ENCODE measurements around the gene IDUA.

IDUA gene

DNA sequence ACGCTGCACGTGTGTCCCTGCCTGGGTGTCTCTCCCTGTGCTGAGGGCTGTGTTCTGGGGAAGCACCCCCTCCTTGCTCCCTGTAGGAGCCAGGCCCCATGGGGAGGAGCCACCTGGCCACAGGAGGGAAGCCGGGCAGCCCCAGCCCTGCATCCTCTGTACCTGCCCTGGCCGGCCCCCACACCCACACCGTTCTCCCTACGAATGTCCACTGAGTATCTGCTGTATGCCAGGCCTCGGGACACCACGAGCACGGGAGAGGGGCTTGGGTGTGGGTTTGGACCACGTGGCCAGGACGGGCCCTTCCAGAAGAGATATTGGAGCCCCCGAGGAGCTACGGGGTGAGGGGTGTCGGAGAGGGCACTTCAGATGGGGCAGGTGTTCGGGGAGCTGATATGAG lies 30.9 kb downstream of the IDUA start:
- no peak for DNase-seq

DNA sequence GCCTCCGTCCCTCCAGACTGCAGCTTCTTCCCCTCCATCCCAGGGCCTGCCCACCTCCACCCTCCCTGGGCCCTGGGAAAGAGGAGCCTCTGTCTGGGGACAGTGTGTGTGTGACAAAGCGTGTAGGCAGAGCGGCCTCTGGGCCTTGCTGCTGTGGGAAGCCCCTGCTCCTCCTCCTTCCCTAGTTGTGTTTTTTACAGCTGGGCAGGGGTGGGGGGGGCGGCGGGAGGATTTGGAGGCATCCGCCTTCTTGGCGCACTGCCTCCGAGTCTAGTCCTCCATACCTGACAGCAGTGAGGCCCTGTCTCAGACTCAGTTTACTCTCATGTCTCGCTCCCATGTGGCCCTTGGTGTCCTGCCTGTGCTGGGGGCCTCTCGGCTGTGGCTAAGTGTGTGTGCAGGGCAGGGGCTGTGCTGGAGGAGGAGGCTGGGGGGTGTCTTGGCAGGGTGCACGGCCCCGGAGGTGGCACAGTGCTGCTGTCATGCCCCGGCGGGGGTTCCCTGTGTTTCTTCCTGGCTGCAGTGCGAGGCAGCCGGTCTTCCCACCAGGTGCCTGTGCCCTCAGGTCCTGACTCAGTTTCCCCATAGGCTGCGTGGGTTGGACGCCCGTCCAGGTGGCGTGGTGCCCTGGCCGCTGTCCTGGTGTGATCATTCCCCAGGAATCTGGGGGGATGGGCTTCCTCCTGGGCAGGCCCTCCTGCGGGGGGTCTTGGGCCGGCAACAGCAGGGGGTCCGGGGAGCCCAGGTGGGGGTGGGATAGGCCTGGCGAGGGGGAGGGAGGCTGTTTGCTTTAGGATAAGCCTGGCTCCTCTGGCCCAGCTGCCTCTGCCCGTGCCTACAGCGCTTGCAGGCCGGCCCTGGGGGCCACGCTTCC lies 31.5 kb downstream of the IDUA start:
- DNase-seq: no peak

- DNase-seq: no peak
These were observed 32.5 kb downstream of the IDUA start for GRCh38 chr4:1019320-1019719.

GRCh38 chr4:1019729-1020470 lies 33.1 kb downstream of the IDUA start:
- DNase-seq: no peak

DNA sequence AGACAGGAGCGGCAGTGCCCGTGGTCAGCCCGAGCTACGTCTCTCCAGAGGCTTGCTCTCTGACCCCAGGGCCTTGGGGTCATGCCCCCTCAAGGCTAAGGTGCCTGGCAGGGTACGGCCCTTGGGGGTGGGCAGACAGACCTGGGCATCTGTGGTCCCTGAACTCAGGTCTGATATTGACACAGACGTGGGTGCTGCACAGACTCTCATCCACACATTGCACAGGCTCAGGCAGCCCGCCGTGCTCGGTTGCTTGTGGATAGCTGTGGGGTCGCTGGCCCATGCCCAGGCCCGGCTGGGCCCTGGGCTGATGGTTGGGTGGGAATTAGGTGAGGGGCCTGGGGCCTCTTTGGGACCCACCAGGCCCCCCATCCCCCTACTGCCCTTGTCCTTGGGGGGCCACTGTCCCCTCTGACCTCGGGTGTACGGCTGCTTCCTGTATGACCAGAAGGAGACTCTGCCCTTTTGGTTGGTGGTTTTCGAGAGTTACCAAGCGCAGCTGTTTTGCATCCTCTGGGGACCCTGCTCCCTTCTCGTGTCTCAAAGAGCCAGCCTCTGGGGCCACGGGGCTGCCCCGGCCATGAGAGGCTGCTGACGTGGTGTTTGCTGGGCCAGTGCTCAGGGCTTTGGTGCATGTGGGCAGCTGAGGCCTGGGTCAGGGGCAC lies 34.7 kb downstream of the IDUA start:
- no peak for DNase-seq

DNA sequence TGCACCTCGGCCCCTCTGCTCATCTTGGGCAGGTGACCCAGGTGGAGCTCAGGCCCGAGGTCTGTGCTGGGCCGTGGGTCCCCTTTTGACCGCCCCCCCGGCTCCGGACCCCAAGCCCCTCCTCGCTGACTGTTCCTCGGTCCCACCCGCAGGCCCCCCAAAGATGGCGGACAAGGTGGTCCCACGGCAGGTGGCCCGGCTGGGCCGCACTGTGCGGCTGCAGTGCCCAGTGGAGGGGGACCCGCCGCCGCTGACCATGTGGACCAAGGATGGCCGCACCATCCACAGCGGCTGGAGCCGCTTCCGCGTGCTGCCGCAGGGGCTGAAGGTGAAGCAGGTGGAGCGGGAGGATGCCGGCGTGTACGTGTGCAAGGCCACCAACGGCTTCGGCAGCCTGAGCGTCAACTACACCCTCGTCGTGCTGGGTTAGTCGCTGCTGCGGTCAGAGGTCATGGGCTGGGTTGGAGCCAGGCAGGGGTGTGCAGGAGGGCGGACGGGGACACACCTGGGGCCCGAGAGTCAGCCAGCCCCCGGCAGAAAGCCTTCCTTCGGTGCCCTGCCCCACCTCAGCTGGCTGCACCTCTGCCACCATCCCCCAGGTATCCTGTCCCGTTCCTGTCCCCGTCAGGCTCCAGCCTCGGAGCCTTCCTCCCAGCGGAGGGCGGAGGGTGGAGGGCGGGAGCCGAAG lies 35.4 kb downstream of the IDUA start:
- DNase-seq: no peak

- no peak for DNase-seq
These were observed 35.9 kb downstream of the IDUA start for GRCh38 chr4:1022739-1023066.

DNA sequence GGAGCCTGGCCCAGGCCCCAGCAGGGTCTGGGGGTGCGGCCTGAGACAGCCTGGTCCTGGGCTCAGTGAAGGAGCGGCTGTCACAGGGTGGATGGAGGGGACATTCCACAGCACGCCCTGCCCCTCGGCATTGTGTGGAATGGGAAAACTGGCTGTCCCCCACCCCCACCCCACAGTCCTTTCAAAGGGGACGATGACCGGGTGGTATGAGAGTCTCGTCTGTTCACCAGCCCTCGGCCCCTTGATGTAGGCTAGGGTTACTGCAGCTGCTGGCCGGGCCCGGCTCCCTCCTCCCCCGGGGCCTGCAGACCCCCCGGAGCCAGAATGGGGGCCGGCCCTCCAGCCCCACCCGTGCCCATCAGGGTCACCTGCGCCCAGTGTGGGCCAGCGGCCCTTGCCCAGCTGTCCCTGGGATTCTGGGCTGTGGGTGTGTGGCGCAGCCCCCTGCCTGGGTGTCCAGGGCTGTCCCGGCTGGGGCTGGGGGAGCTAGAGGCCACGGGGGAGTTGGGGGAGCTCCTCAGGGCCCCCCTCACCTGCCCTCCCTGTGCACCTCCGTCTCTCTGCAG lies 36.3 kb downstream of the IDUA start:
- DNase-seq: no peak

DNA sequence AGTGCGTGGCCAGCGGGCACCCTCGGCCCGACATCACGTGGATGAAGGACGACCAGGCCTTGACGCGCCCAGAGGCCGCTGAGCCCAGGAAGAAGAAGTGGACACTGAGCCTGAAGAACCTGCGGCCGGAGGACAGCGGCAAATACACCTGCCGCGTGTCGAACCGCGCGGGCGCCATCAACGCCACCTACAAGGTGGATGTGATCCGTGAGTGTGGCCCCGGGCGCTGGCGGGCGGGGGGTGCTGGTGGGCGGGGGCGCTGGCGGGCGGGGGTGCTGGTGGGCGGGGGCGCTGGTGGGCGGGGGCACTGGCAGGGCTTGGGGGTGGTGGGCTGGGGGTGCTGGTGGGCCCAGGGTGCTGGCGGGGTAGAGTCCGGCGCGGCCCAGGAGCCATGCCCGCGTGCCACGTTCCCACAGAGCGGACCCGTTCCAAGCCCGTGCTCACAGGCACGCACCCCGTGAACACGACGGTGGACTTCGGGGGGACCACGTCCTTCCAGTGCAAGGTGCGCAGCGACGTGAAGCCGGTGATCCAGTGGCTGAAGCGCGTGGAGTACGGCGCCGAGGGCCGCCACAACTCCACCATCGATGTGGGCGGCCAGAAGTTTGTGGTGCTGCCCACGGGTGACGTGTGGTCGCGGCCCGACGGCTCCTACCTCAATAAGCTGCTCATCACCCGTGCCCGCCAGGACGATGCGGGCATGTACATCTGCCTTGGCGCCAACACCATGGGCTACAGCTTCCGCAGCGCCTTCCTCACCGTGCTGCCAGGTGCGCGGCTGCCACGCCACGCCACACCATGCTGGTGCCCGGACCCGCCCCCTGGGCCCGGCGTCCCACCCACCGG lies 37.3 kb downstream of the IDUA start:
- DNase-seq: no peak

DNA sequence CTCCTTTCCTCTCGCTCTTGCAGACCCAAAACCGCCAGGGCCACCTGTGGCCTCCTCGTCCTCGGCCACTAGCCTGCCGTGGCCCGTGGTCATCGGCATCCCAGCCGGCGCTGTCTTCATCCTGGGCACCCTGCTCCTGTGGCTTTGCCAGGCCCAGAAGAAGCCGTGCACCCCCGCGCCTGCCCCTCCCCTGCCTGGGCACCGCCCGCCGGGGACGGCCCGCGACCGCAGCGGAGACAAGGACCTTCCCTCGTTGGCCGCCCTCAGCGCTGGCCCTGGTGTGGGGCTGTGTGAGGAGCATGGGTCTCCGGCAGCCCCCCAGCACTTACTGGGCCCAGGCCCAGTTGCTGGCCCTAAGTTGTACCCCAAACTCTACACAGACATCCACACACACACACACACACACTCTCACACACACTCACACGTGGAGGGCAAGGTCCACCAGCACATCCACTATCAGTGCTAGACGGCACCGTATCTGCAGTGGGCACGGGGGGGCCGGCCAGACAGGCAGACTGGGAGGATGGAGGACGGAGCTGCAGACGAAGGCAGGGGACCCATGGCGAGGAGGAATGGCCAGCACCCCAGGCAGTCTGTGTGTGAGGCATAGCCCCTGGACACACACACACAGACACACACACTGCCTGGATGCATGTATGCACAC lies 38.2 kb downstream of the IDUA start:
- no peak for DNase-seq

- DNase-seq: no peak
These were observed 39.3 kb downstream of the IDUA start for GRCh38 chr4:1026115-1026514.

DNA sequence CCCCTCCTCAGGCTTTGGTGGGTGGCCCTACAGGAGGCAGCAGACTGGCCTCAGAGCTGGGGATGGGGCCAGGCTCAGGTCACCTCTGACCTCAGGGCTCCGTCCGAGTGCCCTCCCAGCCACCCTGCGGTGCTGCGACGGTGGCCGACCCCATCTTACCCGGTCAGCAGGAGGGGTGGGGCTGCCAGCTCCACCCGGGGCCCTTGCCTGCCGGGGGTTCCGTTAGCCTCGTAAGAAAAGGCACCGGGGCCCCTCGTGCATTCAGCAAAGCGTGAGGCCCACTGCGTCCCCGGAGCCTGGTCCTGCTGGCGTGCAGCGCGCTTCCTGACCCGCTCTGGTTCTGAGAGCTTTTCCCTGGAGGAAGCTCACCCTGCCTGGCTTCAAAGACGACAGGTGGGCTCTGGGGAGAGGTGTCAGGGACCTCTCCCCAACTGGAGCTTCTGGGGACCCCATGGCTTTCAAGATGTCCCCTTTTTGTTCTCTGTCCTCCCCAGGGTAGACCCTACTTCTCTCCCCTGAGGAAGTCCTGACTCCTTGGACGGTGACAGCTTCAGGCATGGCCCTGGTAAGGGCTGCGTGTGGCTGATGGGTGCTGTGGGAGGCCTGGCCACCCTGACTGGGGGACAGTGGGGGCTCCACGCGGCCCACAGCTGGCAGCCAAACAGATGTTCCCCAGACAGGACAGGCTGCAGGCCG lies 40.5 kb downstream of the IDUA start:
- no peak for DNase-seq

- no peak for DNase-seq
These were observed 41.0 kb downstream of the IDUA start for GRCh38 chr4:1027915-1028238.

- DNase-seq: no peak
These were observed 41.9 kb downstream of the IDUA start for GRCh38 chr4:1028574-1029220.

GRCh38 chr4:1029529-1029928 lies 42.7 kb downstream of the IDUA start:
- no peak for DNase-seq

DNA sequence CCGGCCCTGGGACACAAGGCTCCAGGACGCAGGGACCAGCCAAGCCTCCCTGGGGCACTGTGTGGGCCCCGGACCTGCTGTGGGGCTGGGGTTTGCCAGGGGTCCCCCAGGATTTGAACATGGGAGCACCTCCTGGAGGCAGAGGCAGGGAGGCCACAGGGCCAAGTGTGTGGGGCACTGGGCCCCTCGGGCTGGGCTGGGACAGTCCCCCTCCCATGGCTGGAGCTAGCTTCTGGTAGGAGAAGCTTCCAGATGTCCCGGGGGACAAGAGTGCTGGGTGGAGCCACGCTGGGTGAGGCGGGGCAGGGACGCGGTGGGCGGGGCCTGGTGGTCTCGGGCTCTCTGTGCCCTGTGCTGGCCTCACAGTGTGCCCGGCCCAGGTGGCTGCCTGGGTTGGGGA lies 43.2 kb downstream of the IDUA start:
- DNase-seq: no peak

DNA sequence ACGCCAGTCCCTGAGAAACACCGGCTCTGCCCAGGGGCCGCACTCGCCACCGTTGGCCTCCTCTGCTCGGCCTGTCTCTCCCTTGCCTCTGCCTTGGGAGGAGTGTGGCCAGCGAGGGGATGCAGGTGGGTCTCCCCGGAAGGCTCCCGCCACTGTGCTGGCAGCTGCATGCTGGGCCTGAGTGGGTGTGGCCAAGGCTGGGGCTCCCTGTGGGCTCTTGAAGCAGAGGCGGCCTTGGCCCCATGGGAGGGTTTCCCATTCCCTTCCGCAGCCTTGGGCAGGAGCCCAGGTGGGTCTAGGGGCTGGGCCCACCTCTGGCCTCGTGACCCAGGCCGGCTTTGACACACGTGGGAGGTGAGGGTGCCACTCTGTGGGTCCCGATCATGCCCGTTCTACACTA lies 43.7 kb downstream of the IDUA start:
- DNase-seq: no peak

GRCh38 chr4:1031346-1031745 lies 44.5 kb downstream of the IDUA start:
- DNase-seq: no peak

DNA sequence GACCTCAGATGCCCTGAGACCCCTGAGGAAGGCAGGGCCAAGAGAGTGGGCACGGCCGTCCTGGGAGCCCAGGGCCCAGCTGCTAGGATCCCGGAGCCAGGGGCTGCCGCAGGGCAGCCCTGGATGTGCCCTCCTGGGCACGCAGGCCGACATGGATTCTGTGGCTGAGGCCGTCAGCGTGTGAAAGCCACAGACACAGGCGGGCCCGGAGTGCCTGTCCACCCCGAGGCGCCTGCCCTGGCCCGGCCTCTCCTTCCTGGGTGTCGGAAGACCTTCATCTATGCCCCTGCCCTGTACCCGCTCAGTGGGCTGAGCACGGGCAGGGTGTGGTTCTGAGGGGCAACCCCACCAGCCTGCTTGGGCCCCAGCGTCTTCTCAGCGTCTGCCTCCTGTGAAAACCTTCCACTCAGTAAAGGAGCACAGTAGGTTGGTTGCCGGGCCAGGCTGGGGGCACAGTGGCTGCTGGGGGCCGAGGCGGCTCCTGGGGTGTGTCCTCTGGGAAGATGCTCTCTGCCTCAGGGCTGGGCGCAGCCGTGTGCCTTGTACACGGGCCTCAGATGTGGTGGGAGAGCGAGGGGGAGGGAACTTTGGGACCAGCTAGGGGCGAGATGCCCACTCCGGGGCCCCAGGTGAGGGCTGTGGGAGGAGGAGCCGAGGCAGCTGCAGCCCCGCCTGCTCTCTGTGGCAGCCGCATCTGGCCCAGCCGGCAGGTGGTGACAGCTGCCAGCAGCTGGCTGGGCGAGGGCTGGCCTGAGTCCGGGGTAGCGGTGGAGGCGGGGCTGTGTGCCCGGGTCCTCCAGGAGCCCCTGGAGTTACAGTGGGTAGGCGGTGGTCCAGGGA lies 45.3 kb downstream of the IDUA start:
- DNase-seq: no peak

DNA sequence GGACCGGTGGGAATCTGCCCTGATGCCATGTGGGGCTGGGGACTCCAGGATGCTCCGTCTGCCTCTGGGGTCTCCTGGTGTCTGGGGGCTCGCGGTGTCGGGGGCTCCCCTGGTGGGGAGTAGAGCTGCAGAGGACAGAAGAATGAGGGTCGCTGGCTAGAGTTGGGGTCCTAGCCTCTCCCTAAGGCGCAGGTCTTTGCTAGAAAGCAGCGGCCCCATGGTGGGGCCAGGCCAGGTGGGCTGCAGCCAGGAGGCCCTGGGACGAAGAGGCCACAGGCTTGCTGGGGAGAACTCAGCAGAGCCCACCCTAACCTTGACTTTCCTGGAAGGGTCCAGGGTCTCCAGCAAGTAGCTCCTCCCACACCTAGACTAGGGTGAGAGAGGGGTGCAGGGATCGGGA lies 46.0 kb downstream of the IDUA start:
- no peak for DNase-seq
